Sigmoid colon (tissue), 4 donors: Measurements from ENCODE around the gene EIF4G3.

Experiments used
- EP300 ChIP-seq, 4 donors: sonication (generic); formaldehyde crosslinking; IDR thresholded peaks; one replicate each; pipeline ENCODE4 v1.6.1; 2017; ENCODE audit warnings: antibody characterized with exemption in 4 of 4
- POLR2AphosphoS5 ChIP-seq, 4 donors: sonication (generic); formaldehyde crosslinking; IDR thresholded peaks; one replicate each; pipeline ENCODE4 v1.6.1; 2017; ENCODE audit warnings: antibody characterized with exemption in 4 of 4

GRCh38 chr1:21106238-21106637, 70.5 kb downstream of the EIF4G3 start:
- TF ChIP-seq EP300 (IDR thresholded peaks at IDR 0.05): no peak
- TF ChIP-seq POLR2AphosphoS5 (IDR thresholded peaks at IDR 0.05): no peak
